Keratinocyte (primary cell): ENCODE results near the gene ADGRV1. TPM values are rescaled to one million over a fixed set of nuclear protein-coding genes. Genes with fewer than 3 reads are reported as not detected.

Source experiments
- DNase-seq: peaks from one replicate; pipeline ENCODE4 v3.0.0-alpha.2; 2011; ENCODE audit warnings: low read depth, missing footprints, low spot score
- FAIRE-seq: peaks from 2 replicates; lab custom pipeline; 2011; peaks lifted over from hg19 to GRCh38; lab: Jason Lieb, UNC
- H2AFZ ChIP-seq: 2 replicates; pipeline ENCODE4 v1.6.0; 2012; ENCODE audit warnings: low read length, control low read depth, inconsistent platforms; ENCODE audit not compliant: control insufficient read depth
- H3K27ac ChIP-seq: 2 replicates; pipeline ENCODE4 v1.5.1; 2011; ENCODE audit warnings: low read length; ENCODE audit not compliant: control insufficient read depth, insufficient read depth
- H3K27me3 ChIP-seq: 3 replicates; pipeline ENCODE4 v1.6.0; 2011; ENCODE audit warnings: low read length; ENCODE audit not compliant: control insufficient read depth, insufficient read depth; ENCODE audit errors: extremely low read depth
- H3K36me3 ChIP-seq, 2 experiments: 2 replicates in 1 of 2; 3 replicates in 1 of 2; pipeline ENCODE4 v1.5.1; 2011; ENCODE audit warnings: low read length in 2 of 2, mild to moderate bottlenecking in 1 of 2; ENCODE audit not compliant: control insufficient read depth in 2 of 2, insufficient read depth in 2 of 2; ENCODE audit errors: extremely low read depth in 1 of 2
- H3K4me1 ChIP-seq: 3 replicates; pipeline ENCODE4 v1.5.1; 2011; ENCODE audit warnings: low read length; ENCODE audit not compliant: control insufficient read depth, insufficient read depth; ENCODE audit errors: extremely low read depth
- H3K4me2 ChIP-seq: 3 replicates; pipeline ENCODE4 v1.6.0; 2011; ENCODE audit warnings: low read depth, low read length; ENCODE audit not compliant: control insufficient read depth, insufficient read depth; ENCODE audit errors: extremely low read depth
- H3K4me3 ChIP-seq, 3 experiments: fragments of 200-600 bp in 1 of 3; sonication (generic) in 1 of 3; 2 replicates in 2 of 3; 3 replicates in 1 of 3; pipeline ENCODE4 v1.5.1; 2011 to 2016; ENCODE audit warnings: low read length in 3 of 3, mild to moderate bottlenecking in 3 of 3, control low read depth in 2 of 3, inconsistent platforms in 1 of 3, low read depth in 1 of 3, mixed read lengths in 1 of 3, mixed run types in 1 of 3, moderate library complexity in 1 of 3; ENCODE audit not compliant: control insufficient read depth in 2 of 3, insufficient read depth in 2 of 3; ENCODE audit errors: extremely low read depth in 1 of 3
- H3K79me2 ChIP-seq: 2 replicates; pipeline ENCODE4 v1.6.0; 2012; ENCODE audit warnings: low read length; ENCODE audit not compliant: control insufficient read depth, insufficient read depth
- H3K9ac ChIP-seq: 3 replicates; pipeline ENCODE4 v1.6.0; 2011; ENCODE audit warnings: low read length; ENCODE audit not compliant: control insufficient read depth, insufficient read depth; ENCODE audit errors: extremely low read depth
- H3K9me1 ChIP-seq: 3 replicates; pipeline ENCODE4 v1.6.0; 2011; ENCODE audit warnings: low read length; ENCODE audit not compliant: control insufficient read depth, insufficient read depth; ENCODE audit errors: extremely low read depth
- H3K9me3 ChIP-seq: 2 replicates; pipeline ENCODE4 v1.5.1; 2012; ENCODE audit warnings: low read depth, low read length; ENCODE audit not compliant: control insufficient read depth
- H4K20me1 ChIP-seq: 3 replicates; pipeline ENCODE4 v1.6.0; 2011; ENCODE audit warnings: low read length; ENCODE audit not compliant: control insufficient read depth, insufficient read depth; ENCODE audit errors: extremely low read depth
- CTCF ChIP-seq, 3 experiments: IDR thresholded peaks in 1 of 3; conservative IDR thresholded peaks in 1 of 3; optimal IDR thresholded peaks in 1 of 3; 2 replicates in 2 of 3; 3 replicates in 1 of 3; pipeline versions ENCODE3 to v1.5.1; 2011; ENCODE audit warnings: low read length in 3 of 3, mild to moderate bottlenecking in 3 of 3, moderate library complexity in 2 of 3, control low read depth in 1 of 3, inconsistent platforms in 1 of 3; ENCODE audit not compliant: insufficient read depth in 2 of 3; ENCODE audit errors: extremely low read depth in 1 of 3
- EZH2 ChIP-seq: IDR thresholded peaks from one replicate; pipeline ENCODE4 v1.6.1; 2012; ENCODE audit warnings: inconsistent platforms, mild to moderate bottlenecking, low read length, moderate library complexity
- dilution Hi-C: fragments of 300-500 bp; cut with MboI; formaldehyde crosslinking; loops from one replicate; pipeline ENCODE4 v1.7.0; 2020; ENCODE audit warnings: low sequenced_read_pairs; ENCODE audit not compliant: extremely low pct_ligation_motif_present
- polyA plus RNA-seq, 5 experiments: library from polyadenylated mRNA; depleted of rRNA in 3 of 5; stranded (reverse) in 3 of 5; stranded (forward) in 1 of 5; unstranded in 1 of 5; fragments of >200 nt; gene quantifications; 1 replicate in 1 of 5; 2 replicates in 3 of 5; 3 replicates in 1 of 5; pipeline versions ENCODE4 v1.2.1 to v1.2.3, GENCODE V29; 2011 to 2012; ENCODE audit warnings: missing spikeins in 2 of 5, low read depth in 1 of 5, low replicate concordance in 1 of 5

ADGRV1 gene
- polyA plus RNA-seq, 1 donor (not counting 4 experiments of a cell fraction or from before 2014, with no cell fraction given): 0.05 TPM

DNA sequence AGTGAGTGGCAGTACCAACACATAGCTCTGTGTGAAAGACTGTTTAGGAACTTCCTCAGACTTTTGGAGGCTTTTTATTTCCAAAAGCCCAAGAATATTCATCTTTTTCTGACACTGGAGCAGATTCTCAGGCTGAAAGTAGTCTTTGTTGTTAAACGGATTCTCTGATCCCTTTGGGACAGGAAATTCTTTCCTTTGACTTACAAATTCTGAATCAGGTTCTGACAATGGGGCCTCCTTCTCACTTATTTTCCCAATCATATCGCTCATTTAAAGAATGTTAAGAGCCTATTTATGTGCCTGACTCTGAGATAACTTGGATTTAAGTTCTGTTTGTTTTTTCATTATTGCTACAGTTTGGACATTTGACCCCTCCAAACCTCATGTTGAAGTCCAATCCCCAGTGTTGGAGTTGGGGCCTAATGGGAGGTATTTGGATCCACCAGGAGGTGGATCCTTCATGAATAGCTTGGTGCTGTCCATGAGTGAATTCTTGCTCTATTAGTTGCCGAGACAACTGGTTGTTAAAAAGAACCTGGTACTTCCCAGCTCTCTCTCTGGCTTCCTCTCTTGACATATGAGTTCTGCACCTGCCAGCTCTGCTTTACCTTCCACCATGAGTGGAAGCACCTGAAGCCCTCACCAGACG, 4.1 kb upstream of the ADGRV1 start:
- Histone ChIP-seq H3K4me1 (peaks cover 2% of the 10 kb centered on the region), H2AFZ (no peak overlapping the region), H3K79me2 (no peaks in the 10 kb centered on the region), H3K4me2 (no peak overlapping the region), H4K20me1 (no peaks in the 10 kb centered on the region), H3K27ac (no peak overlapping the region), H3K27me3 (peaks cover 36% of the 10 kb centered on the region), H3K9ac (no peak overlapping the region), H3K9me3 (no peaks in the 10 kb centered on the region), H3K36me3 (no peaks in the 10 kb centered on the region), H3K4me3 (no peak overlapping the region), H3K9me1 (no peaks in the 10 kb centered on the region)
- FAIRE-seq (no peak), DNase-seq (no peak)
- dilution Hi-C loops: no loop called here
- TF ChIP-seq EZH2 (no peak), CTCF (optimal IDR thresholded peaks at IDR 0.05 in 1 of 3, IDR thresholded peaks at IDR 0.05 in 1 of 3, conservative IDR thresholded peaks at IDR 0.05 in 1 of 3; ENCODE audit: extremely low read depth in 1 of 3, insufficient read depth in 2 of 3, low read length in 3 of 3) (no peak)

- dilution Hi-C loops: no loop called here
- TF ChIP-seq CTCF (optimal IDR thresholded peaks at IDR 0.05 in 1 of 3, IDR thresholded peaks at IDR 0.05 in 1 of 3, conservative IDR thresholded peaks at IDR 0.05 in 1 of 3; ENCODE audit: extremely low read depth in 1 of 3, insufficient read depth in 2 of 3, low read length in 3 of 3) (no peak), EZH2 (no peak)
- no peak overlapping the region for H3K27ac ChIP-seq
- H3K4me2 ChIP-seq: no peak overlapping the region
- H3K9me3 ChIP-seq: no peaks in the 10 kb centered on the region
- H3K4me1 ChIP-seq: peaks cover 2% of the 10 kb centered on the region
- no peaks in the 10 kb centered on the region for H3K36me3 ChIP-seq
- no peak overlapping the region for H3K9ac ChIP-seq
- DNase-seq (no peak), FAIRE-seq (no peak)
- H3K79me2 ChIP-seq: no peaks in the 10 kb centered on the region
- no peak overlapping the region for H2AFZ ChIP-seq
- no peaks in the 10 kb centered on the region for H3K9me1 ChIP-seq
- peaks cover 36% of the 10 kb centered on the region for H3K27me3 ChIP-seq
- H4K20me1 ChIP-seq: no peaks in the 10 kb centered on the region
- H3K4me3 ChIP-seq: no peak overlapping the region
Measured at GRCh38 chr5:90555666-90556065, 2.9 kb upstream of the ADGRV1 start.
